Activated T-cell treated with anti-CD3 and anti-CD28 coated beads, Interleukin-2, amount 50 U/mL, for 48 hours (primary cell): Measurements from ENCODE around the gene HDDC3.

Experiments
- DNase-seq, 2 experiments: peaks; one replicate each; pipeline ENCODE4 v3.0.0-alpha.2; 2020

Gene HDDC3

GRCh38 chr15:90889736-90890456 lies 42.5 kb downstream of the HDDC3 start:
- no peak for DNase-seq

DNA sequence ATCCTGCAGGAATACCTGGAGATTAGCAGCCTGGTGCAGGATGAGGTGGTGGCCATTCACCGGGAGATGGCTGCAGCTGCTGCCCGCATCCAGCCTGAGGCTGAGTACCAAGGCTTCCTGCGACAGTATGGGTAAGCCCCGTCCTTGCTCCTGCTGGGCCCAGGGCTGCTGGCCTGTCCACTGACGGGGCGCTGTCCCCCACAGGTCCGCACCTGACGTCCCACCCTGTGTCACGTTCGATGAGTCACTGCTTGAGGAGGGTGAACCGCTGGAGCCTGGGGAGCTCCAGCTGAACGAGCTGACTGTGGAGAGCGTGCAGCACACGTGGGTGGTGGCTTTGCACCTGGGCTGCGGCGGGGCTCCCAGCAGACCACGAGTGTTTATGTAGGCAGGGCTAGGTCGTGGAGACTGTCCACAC lies 43.0 kb downstream of the HDDC3 start:
- DNase-seq = no peak

GRCh38 chr15:90887037-90887481 lies 45.3 kb downstream of the HDDC3 start:
- no peak for DNase-seq

GRCh38 chr15:90886291-90886614 lies 46.1 kb downstream of the HDDC3 start:
- no peak for DNase-seq

DNA sequence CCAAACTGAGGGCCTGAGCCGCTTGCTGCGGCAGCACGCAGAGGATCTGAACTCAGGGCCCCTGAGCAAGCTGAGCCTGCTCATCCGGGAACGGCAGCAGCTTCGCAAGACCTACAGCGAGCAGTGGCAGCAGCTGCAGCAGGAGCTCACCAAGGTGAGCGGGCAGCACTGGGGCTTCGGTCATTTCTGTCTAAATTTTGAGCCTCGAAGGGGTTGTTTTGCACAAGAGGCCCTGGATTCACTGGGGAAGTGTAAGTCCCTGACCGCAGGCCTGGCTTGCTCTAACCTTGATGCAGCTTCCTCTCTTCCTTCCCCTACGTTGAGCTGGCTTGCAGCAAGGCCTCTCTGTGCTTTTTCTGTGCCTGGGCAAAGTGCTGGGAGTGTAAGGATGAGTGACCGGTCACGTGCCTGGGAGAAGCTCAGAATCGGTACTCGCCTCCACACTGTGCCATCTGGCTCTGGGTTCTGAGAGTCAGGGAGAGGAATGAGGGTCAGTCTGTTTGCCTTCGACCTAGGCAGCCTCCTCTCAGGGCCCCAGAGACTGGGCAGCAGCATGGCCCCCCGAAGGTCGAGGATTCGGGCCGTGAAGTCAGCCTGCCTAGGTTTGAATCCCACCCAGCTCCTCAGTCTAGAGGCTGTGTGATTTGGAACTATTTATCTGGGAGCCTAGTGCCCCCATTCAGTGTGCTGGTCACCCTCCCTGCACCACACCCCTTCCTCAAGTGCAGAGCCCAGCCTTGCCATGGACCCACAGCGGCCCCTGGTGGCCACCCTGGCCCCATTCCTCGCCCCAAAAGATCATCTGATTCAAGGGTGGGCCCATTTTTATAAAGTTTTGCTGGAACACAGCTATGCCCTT lies 46.7 kb downstream of the HDDC3 start:
- DNase-seq = peak; percentile 89 to 90

GRCh38 chr15:90884719-90885431 lies 47.5 kb downstream of the HDDC3 start:
- peak; percentile 50 to 56 for DNase-seq

DNA sequence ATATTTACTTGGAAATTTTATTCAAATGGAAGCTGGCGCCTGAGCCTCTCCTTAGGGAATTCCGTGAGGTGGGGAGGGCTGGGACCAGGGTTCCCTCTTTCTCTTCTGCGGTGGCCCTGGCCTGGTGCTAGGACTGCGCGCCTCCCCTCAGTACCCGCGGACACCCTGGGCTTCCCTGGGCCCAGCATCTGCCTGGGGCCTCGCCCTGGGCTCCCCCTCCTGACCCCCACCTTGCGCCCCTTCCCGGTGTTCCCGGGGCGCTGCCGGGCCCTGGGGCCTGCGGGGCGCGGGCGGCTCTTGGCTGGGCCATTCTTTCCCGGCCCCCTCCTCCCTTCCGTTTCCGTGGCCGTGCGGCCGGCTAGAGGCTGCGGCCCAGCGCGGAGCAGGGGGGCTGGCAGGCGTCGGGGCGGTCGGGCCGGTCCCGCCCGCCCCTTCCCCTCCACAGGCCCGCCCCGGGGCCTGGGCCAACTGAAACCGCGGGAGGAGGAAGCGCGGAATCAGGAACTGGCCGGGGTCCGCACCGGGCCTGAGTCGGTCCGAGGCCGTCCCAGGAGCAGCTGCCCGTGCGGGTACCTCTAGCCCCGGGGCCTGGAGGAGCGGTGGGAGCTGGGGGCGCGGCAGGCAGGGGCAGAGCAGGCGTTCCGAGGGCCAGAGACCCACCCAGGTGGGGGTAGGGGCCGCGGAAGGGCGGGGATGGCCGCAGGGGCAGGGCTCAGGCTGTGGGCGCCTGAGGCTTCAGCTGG lies 48.2 kb downstream of the HDDC3 start, which contains the start of gene FES:
Gene FES, plus strand, starts transcription at position 529 of the 743 bp plus-strand sequence. CDS start 542 bp downstream, outside the sequence.
- peak in 1 of 2 experiments; percentile 44 for DNase-seq

DNA sequence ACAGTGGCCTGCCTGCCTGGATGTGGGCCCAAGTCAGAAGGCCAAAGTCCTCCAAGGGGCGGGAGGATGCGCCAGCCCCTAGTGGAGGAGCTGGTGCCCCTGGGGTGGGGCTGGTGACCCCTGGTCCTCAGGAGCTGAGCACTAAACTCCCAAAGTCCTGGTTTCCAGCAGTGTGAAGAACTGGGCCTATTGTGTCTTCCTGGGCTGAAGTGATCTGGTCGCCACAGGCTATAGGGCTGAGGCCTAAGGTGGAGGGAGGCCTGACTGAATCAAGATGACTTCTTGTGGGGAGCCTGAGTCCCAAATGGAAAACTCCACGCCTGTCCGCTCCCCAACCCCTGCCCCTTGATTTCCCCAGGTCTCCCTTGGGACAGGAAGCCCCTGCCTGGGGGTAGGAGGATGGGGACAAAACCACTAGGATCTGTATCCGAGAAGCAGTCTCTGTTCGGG lies 48.8 kb downstream of the HDDC3 start:
- peak in 1 of 2 experiments; percentile 48 for DNase-seq

DNA sequence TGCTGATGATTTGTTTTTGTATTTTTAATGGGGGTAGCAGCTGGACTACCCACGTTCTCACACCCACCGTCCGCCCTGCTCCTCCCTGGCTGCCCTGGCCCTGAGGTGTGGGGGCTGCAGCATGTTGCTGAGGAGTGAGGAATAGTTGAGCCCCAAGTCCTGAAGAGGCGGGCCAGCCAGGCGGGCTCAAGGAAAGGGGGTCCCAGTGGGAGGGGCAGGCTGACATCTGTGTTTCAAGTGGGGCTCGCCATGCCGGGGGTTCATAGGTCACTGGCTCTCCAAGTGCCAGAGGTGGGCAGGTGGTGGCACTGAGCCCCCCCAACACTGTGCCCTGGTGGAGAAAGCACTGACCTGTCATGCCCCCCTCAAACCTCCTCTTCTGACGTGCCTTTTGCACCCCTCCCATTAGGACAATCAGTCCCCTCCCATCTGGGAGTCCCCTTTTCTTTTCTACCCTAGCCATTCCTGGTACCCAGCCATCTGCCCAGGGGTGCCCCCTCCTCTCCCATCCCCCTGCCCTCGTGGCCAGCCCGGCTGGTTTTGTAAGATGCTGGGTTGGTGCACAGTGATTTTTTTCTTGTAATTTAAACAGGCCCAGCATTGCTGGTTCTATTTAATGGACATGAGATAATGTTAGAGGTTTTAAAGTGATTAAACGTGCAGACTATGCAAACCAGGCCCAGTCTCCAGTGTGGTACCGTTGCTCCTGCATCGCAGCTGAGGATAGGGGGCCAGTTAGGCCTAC lies 49.4 kb downstream of the HDDC3 start:
- no peak for DNase-seq

GRCh38 chr15:90881978-90882721 lies 50.2 kb downstream of the HDDC3 start:
- DNase-seq = no peak

DNA sequence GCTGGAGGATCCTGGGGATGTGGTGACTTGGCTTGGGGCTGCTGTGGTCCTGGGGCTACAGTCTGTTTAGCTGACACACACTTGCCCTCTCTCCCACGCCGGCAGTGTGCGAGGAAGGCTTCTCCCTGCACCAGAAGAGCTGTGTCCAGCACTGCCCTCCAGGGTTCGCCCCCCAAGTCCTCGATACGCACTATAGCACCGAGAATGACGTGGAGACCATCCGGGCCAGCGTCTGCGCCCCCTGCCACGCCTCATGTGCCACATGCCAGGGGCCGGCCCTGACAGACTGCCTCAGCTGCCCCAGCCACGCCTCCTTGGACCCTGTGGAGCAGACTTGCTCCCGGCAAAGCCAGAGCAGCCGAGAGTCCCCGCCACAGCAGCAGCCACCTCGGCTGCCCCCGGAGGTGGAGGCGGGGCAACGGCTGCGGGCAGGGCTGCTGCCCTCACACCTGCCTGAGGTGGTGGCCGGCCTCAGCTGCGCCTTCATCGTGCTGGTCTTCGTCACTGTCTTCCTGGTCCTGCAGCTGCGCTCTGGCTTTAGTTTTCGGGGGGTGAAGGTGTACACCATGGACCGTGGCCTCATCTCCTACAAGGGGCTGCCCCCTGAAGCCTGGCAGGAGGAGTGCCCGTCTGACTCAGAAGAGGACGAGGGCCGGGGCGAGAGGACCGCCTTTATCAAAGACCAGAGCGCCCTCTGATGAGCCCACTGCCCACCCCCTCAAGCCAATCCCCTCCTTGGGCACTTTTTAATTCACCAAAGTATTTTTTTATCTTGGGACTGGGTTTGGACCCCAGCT lies 51.0 kb downstream of the HDDC3 start:
- DNase-seq = no peak

- no peak for DNase-seq
These were observed 51.8 kb downstream of the HDDC3 start for GRCh38 chr15:90880381-90881145.
